Trophoblast cell (in vitro differentiated cells and primary cell): ENCODE data around the gene JUN.

ENCODE experiments used
- DNase-seq, 2 donors: peaks; one replicate each; pipeline ENCODE4 v3.0.0-alpha.2; 2016
- H2AFZ ChIP-seq: 2 replicates; pipeline ENCODE4 v1.6.1; 2013; ENCODE audit warnings: low read length, moderate library complexity, mild to moderate bottlenecking; ENCODE audit not compliant: insufficient read depth, poor library complexity
- H2AK5ac ChIP-seq: 2 replicates; pipeline ENCODE4 v1.6.1; 2013; ENCODE audit warnings: mild to moderate bottlenecking, low read length
- H2BK120ac ChIP-seq: 2 replicates; pipeline ENCODE4 v1.6.1; 2013; ENCODE audit warnings: low read length, mild to moderate bottlenecking, moderate library complexity; ENCODE audit not compliant: insufficient read depth, poor library complexity
- H2BK12ac ChIP-seq: 2 replicates; pipeline ENCODE4 v1.6.1; 2013; ENCODE audit warnings: mild to moderate bottlenecking, low read length, moderate library complexity
- H2BK5ac ChIP-seq: 2 replicates; pipeline ENCODE4 v1.6.1; 2013; ENCODE audit warnings: low read length, low read depth, moderate library complexity, mild to moderate bottlenecking; ENCODE audit not compliant: poor library complexity
- H3K14ac ChIP-seq: 2 replicates; pipeline ENCODE4 v1.6.1; 2013; ENCODE audit warnings: mild to moderate bottlenecking, low read length
- H3K18ac ChIP-seq: 2 replicates; pipeline ENCODE4 v1.6.1; 2013; ENCODE audit warnings: mild to moderate bottlenecking, low read length
- H3K23ac ChIP-seq: 2 replicates; pipeline ENCODE4 v1.6.1; 2013; ENCODE audit warnings: low read length
- H3K27ac ChIP-seq: 2 replicates; pipeline ENCODE4 v1.5.1; 2013; ENCODE audit warnings: low read depth, mild to moderate bottlenecking, inconsistent platforms, low read length, moderate library complexity
- H3K27me3 ChIP-seq: 2 replicates; pipeline ENCODE4 v1.6.1; 2013; ENCODE audit warnings: inconsistent platforms, mild to moderate bottlenecking, low read length, moderate library complexity; ENCODE audit not compliant: insufficient read depth
- H3K36me3 ChIP-seq, 2 experiments: 1 replicate in 1 of 2; 2 replicates in 1 of 2; pipeline ENCODE4 v1.6.1; 2013; ENCODE audit warnings: low read length in 2 of 2, mild to moderate bottlenecking in 2 of 2, moderate library complexity in 1 of 2; ENCODE audit not compliant: insufficient read depth in 2 of 2, control insufficient read depth in 1 of 2
- H3K4ac ChIP-seq: 2 replicates; pipeline ENCODE4 v1.6.1; 2013; ENCODE audit warnings: low read depth, mild to moderate bottlenecking, low read length, moderate library complexity
- H3K4me1 ChIP-seq, 2 experiments: 1 replicate in 1 of 2; 2 replicates in 1 of 2; pipeline ENCODE4 v1.6.1; 2013; ENCODE audit warnings: low read length in 2 of 2, mild to moderate bottlenecking in 2 of 2, moderate library complexity in 1 of 2; ENCODE audit not compliant: insufficient read depth in 2 of 2, control insufficient read depth in 1 of 2
- H3K4me2 ChIP-seq: 2 replicates; pipeline ENCODE4 v1.6.1; 2013; ENCODE audit warnings: inconsistent platforms, mild to moderate bottlenecking, low read length, moderate library complexity
- H3K4me3 ChIP-seq: 2 replicates; pipeline ENCODE4 v1.5.1; 2013; ENCODE audit warnings: mild to moderate bottlenecking, low read depth, low read length, inconsistent platforms
- H3K79me1 ChIP-seq: one replicate; pipeline ENCODE4 v1.6.1; 2013; ENCODE audit warnings: low read length
- H3K79me2 ChIP-seq: 2 replicates; pipeline ENCODE4 v1.6.1; 2013; ENCODE audit warnings: low read length, mild to moderate bottlenecking; ENCODE audit not compliant: control insufficient read depth, insufficient read depth, poor library complexity
- H3K9ac ChIP-seq: 2 replicates; pipeline ENCODE4 v1.6.1; 2013; ENCODE audit warnings: mild to moderate bottlenecking, low read length
- H3K9me3 ChIP-seq: 2 replicates; pipeline ENCODE4 v1.6.1; 2013; ENCODE audit warnings: low read depth, mild to moderate bottlenecking, control low read depth, inconsistent platforms, low read length; ENCODE audit not compliant: insufficient read depth
- H4K12ac ChIP-seq: 2 replicates; pipeline ENCODE4 v1.6.1; 2013; ENCODE audit warnings: low read depth, mild to moderate bottlenecking, low read length, moderate library complexity
- H4K8ac ChIP-seq: 2 replicates; pipeline ENCODE4 v1.6.1; 2013; ENCODE audit warnings: low read depth, mild to moderate bottlenecking, low read length, moderate library complexity
- H4K91ac ChIP-seq: one replicate; pipeline ENCODE4 v1.6.1; 2013; ENCODE audit warnings: low read depth, mild to moderate bottlenecking, low read length, moderate library complexity
- WGBS: extraction: QIAGEN DNeasy Blood & Tissue Kit; methylation state at CpG from one replicate; pipeline ENCODE4 v1.1.7; 2013; ENCODE audit warnings: missing lambda C conversion rate; ENCODE audit not compliant: insufficient read length, insufficient coverage; ENCODE audit errors: extremely low coverage; 5-methylcytosine and 5-hydroxymethylcytosine counted together

The JUN gene

DNA sequence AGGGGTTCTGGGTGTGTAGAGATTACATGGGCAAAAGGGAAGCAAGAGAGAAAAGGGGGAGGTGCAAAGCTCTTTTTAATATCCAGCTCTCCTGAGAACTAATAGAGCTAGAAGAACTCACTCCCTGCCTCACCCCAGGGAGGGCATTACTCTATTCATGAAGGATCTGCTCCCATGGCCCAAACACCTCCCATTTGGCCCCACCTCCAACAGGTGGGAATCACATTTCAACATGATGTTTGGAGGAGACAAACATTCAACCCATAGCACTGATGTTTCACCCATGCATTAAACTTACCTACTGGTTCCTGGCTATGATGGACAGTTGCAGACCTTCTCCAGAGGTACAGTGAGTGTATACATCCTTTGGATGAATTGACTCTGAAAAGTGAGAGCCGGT, 7.3 kb upstream of the JUN start:
- no peaks in the 10 kb centered on the region for H3K79me2 ChIP-seq
- no peak overlapping the region for H3K4me3 ChIP-seq
- H3K36me3 ChIP-seq, result no peaks in the 10 kb centered on the region
- H2AK5ac ChIP-seq, result no peak overlapping the region
- no peak overlapping the region for H4K91ac ChIP-seq
- H3K9ac ChIP-seq, result no peak overlapping the region
- WGBS, result no CpG with 5 or more reads among the region's 1 CpG
- peaks cover 2% of the 10 kb centered on the region for H3K9me3 ChIP-seq
- no peak overlapping the region for H3K27ac ChIP-seq
- H3K14ac ChIP-seq, result no peak overlapping the region
- peaks cover 0 to 2% of the 10 kb centered on the region in 2 experiments for H3K4me1 ChIP-seq
- no peak overlapping the region for H2BK12ac ChIP-seq
- no peak overlapping the region for H4K8ac ChIP-seq
- H3K27me3 ChIP-seq, result no peaks in the 10 kb centered on the region
- H3K4ac ChIP-seq, result no peak overlapping the region
- DNase-seq, result no peak
- H3K18ac ChIP-seq, result no peak overlapping the region
- H3K23ac ChIP-seq, result no peak overlapping the region
- H2AFZ ChIP-seq, result no peak overlapping the region
- no peak overlapping the region for H4K12ac ChIP-seq
- no peak overlapping the region for H3K4me2 ChIP-seq
- no peak overlapping the region for H2BK120ac ChIP-seq
- no peak overlapping the region for H2BK5ac ChIP-seq
- H3K79me1 ChIP-seq, result no peaks in the 10 kb centered on the region

- Histone ChIP-seq H3K27me3 (no peaks in the 10 kb centered on the region), H4K91ac (no peak overlapping the region), H2BK12ac (no peak overlapping the region), H3K9ac (no peak overlapping the region), H3K4ac (no peak overlapping the region), H3K36me3 (no peaks in the 10 kb centered on the region), H3K27ac (no peak overlapping the region), H3K79me1 (peaks cover 4% of the 10 kb centered on the region), H3K23ac (no peak overlapping the region), H3K4me1 (peaks cover 0 to 8% of the 10 kb centered on the region in 2 experiments), H2BK120ac (no peak overlapping the region), H4K12ac (no peak overlapping the region), H2AFZ (no peak overlapping the region), H3K18ac (no peak overlapping the region), H3K4me3 (no peak overlapping the region), H4K8ac (no peak overlapping the region), H2AK5ac (no peak overlapping the region), H3K4me2 (no peak overlapping the region), H3K79me2 (no peaks in the 10 kb centered on the region), H3K9me3 (peaks cover 2% of the 10 kb centered on the region), H2BK5ac (no peak overlapping the region), H3K14ac (no peak overlapping the region)
- no peak for DNase-seq
- WGBS, result no CpG with 5 or more reads among the region's 1 CpG
Measured at GRCh38 chr1:58789996-58790660, 6.3 kb upstream of the JUN start.

DNA sequence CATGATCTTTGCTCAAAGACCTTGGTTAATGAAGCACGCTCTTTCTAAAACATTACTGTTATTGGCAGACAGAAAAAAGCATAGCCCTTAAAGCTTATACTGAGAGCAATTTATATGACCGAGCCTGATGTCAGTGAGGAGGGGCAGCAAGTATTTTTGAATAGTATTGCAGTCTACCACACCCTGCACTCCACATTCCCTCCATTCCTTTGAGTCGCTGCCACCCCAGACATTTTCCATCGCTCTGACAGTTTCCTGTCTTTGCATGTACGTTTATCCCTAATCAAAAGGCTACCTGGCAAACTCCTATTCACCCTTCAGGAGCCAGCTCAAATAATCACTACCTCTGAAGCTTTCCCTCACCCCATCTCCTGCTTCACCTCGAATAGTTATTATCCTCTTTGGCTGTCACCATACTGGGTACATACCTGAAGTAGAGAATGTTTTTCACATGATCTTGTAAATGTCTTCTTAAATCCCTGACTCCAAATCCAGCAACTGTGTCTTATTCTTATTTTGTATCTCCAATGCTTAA, 5.5 kb upstream of the JUN start:
- Histone ChIP-seq H2BK120ac (no peak overlapping the region), H3K18ac (no peak overlapping the region), H3K23ac (no peak overlapping the region), H4K8ac (no peak overlapping the region), H3K14ac (no peak overlapping the region), H3K4me2 (peak overlapping the region; percentile 6), H3K4me1 (peaks cover 0 to 8% of the 10 kb centered on the region in 2 experiments), H3K4me3 (no peak overlapping the region), H4K91ac (no peak overlapping the region), H3K36me3 (no peaks in the 10 kb centered on the region), H2AFZ (no peak overlapping the region), H3K27me3 (no peaks in the 10 kb centered on the region), H3K79me2 (peaks cover 5% of the 10 kb centered on the region), H2BK12ac (no peak overlapping the region), H4K12ac (no peak overlapping the region), H3K9me3 (peaks cover 2% of the 10 kb centered on the region), H3K9ac (no peak overlapping the region), H3K4ac (no peak overlapping the region), H3K27ac (no peak overlapping the region), H2AK5ac (no peak overlapping the region), H2BK5ac (no peak overlapping the region), H3K79me1 (peaks cover 11% of the 10 kb centered on the region)
- no CpG with 5 or more reads among the region's 6 CpGs for WGBS
- DNase-seq, result peak in 1 of 2 donors; percentile 7

DNA sequence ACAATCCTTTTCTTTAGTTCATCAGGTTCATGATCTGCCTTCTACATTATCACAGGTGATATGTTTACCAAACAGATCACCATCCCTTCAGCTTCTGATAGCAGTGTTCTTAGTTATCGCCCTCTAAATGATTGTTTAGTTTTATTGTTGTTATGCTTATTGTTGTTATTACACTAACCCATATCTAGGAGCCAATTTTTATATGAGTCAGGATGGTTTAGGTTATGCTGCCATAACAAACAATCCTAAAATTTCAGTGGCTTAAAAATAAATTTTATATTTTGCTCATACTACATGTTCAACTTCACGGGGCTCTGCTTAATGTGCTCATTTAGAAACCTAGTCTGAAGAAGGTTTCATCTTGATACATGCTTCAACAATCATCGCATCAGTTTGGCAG, 4.4 kb upstream of the JUN start:
- no peak overlapping the region for H2BK12ac ChIP-seq
- no peak overlapping the region for H4K12ac ChIP-seq
- no peaks in the 10 kb centered on the region for H3K27me3 ChIP-seq
- no CpG with 5 or more reads among the region's 3 CpGs for WGBS
- no peak overlapping the region for H3K4me2 ChIP-seq
- no peak overlapping the region for H2BK120ac ChIP-seq
- H4K8ac ChIP-seq, result no peak overlapping the region
- no peak overlapping the region for H4K91ac ChIP-seq
- no peak overlapping the region for H3K27ac ChIP-seq
- no peak for DNase-seq
- H3K4ac ChIP-seq, result no peak overlapping the region
- no peak overlapping the region for H3K9ac ChIP-seq
- H3K4me1 ChIP-seq, result peaks cover 0 to 8% of the 10 kb centered on the region in 2 experiments
- H3K4me3 ChIP-seq, result no peak overlapping the region
- no peak overlapping the region for H2BK5ac ChIP-seq
- H3K36me3 ChIP-seq, result no peaks in the 10 kb centered on the region
- H3K18ac ChIP-seq, result no peak overlapping the region
- H3K79me2 ChIP-seq, result peaks cover 11% of the 10 kb centered on the region
- H2AK5ac ChIP-seq, result no peak overlapping the region
- H3K23ac ChIP-seq, result no peak overlapping the region
- peaks cover 2% of the 10 kb centered on the region for H3K9me3 ChIP-seq
- H3K14ac ChIP-seq, result no peak overlapping the region
- H3K79me1 ChIP-seq, result peaks cover 18% of the 10 kb centered on the region
- H2AFZ ChIP-seq, result no peak overlapping the region
